NCI-H226 (cell line): ENCODE data around the gene BRME1.

ENCODE experiments used
- DNase-seq: peaks from one replicate; pipeline ENCODE4 v3.0.0-alpha.2; 2015

BRME1 gene

DNA sequence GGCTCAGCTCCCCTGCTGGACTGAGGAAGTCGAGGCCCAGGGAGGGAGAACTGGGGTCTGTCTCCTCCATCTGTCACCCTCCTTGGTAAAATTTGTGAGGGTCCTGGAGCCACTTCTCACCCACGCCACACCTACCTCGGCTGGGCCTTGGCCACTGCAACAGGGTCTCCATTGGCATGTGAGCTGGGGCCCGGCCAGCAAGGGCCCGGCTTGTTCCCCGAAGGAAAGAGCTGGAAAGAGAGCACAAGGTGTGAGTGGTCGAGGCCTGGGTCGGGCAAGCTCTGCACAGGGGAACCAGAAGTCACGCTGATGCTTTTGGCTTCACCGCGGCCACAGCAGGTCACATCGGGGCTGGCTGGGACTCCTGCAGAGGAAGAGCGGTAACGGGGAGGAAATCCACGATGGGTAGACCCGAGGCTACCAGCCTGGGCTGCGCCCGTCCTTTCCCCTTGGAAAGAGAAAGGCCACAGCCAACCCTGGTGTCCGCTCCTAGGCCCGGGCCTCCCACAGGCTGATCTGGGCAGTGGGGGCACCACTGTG is 20.0 kb downstream of the BRME1 start:
- DNase-seq = no peak

DNA sequence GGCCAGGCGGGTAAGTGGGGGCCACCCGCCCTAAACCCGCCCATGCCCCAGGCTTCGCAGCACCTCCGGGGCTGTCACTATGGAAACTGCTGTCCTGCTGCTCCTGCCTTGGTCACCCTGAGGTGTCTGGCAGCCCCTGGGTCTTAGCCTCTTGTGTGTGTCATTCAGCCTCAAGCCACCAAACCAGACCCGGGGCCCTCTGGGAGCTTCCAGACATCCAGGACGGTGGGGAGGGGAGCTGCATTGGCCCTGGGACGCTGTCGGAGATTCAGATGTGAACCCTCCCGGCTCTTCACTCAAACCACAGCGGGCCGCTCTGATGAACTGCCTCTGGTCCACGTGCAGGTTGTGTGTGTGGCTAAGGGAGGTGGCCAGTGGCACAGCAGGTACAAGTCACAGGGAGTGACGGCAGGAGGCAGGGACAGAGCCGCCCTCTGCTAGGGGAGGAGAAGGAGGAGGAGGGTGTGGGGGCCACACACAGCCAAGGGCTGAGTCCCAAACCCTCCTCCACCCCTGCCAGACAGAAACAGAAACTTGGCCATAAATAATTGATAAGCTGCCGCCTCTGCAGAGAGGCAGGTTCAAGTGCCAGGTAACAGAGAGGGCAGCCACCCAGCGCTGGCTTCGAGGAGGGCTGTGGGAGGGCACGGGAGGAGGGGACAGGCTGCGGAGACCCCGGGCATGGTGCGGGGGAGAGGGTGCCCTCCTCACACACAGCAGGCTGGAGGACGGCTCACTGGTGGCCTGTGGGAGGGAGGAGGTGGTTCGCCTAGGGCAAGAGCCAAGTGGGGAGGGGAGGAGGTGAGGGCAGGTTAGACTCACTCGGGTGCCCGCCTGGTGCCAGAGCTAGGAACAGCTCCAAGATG is 21.0 kb downstream of the BRME1 start:
- no peak for DNase-seq

DNA sequence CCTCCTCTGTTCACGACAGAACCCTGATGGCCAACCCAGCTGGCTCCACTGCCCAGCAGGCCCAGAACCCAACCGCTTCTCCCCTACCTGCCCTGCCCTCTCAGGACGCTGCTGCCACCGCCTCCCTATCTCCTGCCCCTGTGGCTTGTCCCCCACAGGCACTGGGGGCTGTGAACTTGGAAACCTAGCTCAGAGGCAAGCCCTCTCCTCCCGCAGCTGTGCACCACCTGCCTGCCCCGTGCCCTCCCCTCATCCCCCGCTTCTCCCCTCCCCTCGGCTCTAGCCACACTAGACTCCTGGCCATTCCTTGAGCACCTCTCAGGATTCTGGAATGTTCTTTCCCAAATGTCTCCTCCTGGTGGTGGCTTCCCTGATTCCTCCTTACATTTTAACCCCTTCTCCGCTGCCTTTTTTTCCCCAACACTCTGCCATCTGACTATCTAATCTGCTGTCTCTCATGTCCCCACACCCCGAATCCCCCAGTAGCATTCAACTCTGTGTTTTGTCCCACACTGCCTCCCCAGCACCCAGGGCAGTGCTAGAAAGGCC is 22.3 kb downstream of the BRME1 start:
- DNase-seq = no peak

GRCh38 chr19:13882836-13883235 is 23.1 kb downstream of the BRME1 start:
- DNase-seq = no peak

GRCh38 chr19:13882419-13882795 is 23.5 kb downstream of the BRME1 start:
- DNase-seq = no peak

GRCh38 chr19:13881692-13882418 is 24.1 kb downstream of the BRME1 start:
- no peak for DNase-seq

DNA sequence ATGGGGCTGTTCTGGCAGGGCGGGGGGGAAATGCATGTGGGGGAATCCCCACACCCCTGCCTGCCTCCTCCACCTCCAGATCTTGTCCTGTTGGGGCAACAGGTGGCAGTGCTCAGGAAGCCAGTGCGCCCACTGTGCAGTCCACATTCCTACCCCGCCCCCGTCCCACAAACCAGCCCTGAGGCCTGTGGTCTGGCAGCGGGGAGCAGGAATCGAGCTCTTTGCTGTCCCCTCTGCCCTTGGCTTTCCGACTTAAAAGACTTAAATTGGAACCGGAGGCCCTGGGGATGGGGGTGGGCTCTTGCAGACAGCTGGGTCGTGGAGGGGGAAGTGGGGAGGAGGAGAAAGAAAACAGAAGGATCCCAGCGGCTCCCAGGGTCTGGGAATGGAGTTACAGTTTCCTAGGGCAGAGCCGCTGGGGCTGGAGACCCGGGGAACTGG is 24.6 kb downstream of the BRME1 start:
- DNase-seq = no peak

DNA sequence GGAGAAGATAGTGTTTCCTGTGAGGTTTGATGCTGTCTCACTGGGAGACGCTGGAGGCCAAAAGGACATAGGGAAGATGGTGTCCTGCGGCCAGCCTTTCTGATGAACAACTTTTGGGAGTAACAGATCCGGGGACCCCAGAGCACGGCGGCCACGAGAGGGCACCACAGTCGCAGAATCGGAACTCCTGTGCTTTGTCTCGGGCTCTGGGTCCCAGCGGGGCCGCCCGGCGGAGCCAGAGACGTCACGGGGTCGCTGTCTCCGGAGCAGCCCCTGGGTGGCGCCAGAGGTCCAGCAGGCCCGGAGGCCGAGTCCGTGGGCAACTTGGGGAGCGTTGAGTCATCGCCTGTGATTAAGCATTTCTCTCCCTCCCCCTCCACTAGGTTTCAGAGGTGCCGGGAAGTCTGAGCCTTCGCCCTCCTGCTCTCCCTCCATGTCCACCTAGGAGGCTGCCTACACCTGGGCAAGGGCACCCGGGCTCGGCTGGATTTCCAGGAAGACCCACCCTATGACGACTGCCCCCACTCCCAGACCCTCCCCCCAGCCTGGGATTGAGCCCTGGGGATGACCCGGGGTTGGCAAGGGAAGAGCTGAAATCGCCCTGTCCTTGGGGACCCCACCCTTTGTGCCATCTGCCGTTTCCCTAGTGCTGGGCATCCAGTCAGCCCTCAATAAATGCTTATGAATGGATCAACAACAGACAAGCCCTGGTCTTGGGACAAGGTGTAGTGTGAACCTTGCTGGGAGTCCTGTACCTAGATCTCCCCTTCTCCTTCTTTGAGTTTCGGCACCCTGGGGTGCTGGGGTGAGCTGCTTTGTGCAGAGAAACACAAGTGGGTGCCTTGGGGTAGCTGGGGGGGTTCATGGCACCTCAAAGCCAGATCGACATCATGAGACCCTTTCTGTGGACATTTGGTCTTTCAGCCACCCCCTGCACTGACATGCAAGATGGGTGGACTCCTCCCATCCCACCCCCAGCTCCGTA is 25.6 kb downstream of the BRME1 start:
- DNase-seq = peak; percentile 90

DNA sequence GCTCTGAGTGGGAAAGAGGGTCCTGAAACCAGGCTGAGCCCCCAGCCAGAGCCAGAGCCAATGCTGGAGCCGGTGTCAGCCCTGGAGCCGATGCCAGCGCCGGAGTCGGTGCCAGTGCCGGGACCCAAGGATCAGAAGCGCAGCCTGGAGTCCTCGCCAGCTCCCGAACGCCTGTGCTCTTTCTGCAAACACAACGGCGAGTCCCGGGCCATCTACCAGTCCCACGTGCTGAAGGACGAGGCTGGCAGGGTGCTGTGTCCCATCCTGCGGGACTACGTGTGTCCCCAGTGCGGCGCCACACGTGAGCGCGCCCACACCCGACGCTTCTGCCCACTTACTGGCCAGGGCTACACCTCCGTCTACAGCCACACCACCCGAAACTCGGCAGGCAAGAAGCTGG is 28.6 kb downstream of the BRME1 start:
- no peak for DNase-seq

GRCh38 chr19:13876834-13877233 is 29.1 kb downstream of the BRME1 start, which contains the start of gene NANOS3:
TSS of gene NANOS3 (plus strand) at chr19:13877134. CDS start at chr19:13877249, 115 bp downstream.
- no peak for DNase-seq

DNA sequence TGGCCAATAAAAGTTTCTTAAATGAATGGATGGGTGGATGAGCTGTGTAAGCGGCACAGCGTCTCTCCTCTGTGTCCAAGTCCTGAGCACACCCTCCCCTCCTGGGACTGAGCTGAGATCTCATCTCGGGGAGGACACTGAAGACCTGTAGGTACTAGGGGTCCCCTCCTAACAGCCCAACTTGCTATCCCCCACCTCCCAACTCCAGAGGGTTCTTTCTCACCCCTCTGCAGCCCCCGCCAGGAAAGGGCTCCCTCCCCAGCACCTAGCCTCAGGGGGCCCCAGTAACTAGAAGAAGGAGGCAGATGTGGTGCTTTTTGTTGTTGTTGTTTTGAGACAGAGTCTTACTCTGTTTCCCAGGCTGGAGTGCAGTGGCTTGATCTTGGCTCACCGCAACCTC is 30.1 kb downstream of the BRME1 start:
- no peak for DNase-seq

GRCh38 chr19:13873834-13874515 is 31.9 kb downstream of the BRME1 start:
- DNase-seq = no peak

DNA sequence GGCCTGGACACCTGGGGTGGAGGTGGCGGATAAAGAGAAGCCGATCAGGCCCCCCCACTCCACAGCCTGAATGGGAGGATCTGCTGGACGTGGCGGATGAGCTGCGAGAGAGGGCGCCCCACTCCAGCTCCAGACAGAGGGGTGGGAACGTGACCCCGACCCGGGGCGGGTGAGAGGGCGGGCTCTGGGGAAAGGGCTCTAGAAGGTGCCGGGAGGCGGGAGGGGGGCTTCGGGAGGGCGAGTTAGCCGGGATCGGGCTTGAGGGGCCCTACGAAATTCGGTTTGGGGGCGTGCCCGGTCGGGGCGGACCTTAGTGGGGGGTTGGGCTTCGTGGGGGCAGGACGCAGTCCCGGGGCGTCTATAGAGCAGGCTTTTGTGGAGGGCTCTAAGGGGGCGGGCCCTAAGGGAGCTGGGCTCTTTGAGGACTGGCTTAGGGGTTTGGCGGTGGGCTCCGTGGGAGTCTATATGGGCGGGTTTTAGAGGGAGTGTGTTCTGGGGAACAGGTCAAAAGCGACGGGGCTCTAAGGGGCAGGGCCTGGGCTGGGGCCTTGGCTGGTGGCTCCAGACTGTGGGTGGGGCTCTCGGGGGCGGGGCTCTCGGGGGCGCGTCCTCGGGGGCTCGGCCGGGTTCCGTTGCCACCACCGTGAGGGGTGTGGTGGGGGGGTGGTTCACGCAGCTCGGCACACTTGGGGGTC is 33.1 kb downstream of the BRME1 start:
- DNase-seq = no peak

DNA sequence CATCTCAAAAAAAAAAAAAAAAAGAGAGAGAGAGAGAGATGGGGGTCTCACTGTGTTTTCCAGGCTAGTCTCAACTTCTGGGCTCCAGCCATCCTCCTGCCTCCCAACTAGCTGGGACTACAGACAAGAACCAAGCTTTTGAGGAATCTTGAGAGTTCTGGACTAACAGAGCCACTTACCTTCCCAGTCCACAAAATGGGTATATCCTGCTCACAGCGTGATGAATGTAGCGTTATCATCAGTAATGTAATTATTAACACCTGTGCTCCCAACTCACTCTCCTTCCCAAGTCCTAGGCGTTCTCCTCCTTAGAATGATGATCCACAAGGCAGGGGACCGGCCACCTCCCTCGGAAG is 33.6 kb downstream of the BRME1 start:
- DNase-seq = no peak

DNA sequence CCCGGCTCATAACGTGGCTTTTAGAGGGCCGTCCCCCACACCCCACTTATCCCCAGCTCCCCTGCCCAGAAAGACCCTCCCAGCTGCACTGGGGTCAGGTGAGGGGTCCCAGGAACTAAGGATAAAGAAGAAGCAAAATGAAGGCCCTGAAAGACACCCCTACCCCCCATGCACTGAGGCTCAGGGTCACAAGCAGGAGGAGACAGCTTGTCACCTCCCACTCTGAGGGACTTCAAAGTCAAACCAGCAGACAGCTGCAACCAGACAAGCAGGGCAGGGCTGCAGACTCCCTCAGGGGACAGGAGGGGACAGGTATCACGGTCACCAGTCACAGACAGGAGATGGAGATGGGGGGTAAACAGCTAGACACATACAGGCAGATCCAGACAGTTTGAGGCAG is 35.0 kb downstream of the BRME1 start:
- no peak for DNase-seq

- DNase-seq = no peak
Observed at GRCh38 chr19:13869281-13869680, 36.6 kb downstream of the BRME1 start.

GRCh38 chr19:13868663-13869062 is 37.3 kb downstream of the BRME1 start:
- DNase-seq = no peak

DNA sequence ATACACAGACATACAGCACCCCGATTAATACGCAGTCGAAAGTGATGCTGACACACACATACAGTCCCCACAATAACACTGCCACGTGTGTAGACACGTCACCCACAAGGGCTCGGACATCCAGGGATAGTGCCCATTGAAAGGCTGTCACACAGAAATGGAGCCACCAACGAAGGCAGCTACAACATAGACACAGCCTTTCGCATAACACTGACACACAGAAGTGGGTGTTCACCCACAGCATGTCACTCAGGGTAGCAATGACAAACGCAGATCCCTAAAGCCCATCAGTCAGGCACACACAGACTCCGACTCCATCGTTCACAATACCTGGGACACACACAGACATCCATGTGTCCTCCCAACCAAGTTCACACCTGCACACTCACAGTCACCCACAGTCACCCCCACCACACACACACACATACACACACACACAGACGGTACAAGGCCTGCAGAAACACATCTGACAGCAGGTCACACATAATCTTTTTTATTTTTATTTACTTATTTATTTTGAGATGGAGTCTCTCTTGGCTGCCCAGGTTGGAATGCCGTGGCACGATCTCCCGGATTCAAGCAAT is 39.4 kb downstream of the BRME1 start:
- DNase-seq = no peak

DNA sequence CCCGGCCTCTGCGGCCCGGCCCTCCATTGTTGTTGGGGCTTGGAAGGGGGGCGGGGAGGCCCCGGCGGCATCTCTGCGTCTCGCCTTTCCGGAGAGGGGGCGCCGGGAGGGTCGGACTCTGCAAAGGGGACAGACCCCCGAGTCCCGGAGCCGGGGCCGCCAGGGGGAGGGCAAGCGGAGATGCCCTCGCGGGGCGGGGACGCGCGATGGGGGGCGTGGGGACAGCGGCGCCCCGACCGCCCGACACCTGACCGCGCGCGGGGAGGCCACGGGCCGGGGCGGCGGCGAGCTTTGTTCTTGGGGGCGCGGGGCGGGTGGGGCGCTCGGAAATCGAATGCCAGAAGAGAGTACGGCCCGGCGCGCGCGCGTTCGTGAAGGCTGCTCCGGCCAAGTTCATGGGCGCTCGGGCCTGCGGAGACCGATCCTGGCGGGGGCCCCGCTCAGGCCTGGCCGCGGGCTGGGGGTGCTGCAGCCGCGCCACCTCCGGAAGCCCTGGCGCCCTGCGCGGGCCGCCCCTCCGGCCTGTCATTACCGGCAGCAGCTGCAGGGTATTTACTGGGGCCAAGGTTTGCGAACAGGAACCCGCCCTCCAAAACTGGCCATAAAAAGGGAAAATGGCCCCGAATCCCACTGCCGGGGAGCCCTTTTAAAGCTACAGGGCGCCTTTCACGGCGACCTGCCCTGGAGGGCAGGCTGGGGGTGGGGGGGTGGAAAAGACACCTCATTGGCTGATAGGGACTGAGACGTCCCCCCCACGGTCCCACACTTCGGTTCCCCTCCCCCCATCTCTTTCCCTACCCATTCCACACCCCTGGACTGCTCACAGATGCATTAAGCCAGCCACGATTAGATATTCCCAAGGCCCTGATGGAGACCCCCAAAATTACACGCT is 40.1 kb downstream of the BRME1 start:
- no peak for DNase-seq
